ENCODE measurements around the gene TRIM6.
"Not testable (repeated sequence)": the region's sequence is repeated elsewhere in the genome, so short reads cannot be mapped to it uniquely, and the experiment has no call there.

TRIM6 gene

GRCh38 chr11:5602791-5603190 is 6.4 kb downstream of the TRIM6 start:
- DNase-seq = not testable (repeated sequence)

GRCh38 chr11:5603326-5603725 is 6.9 kb downstream of the TRIM6 start:
- DNase-seq = no peak

- DNase-seq = no peak
Measured at GRCh38 chr11:5604896-5605295, 8.5 kb downstream of the TRIM6 start.

GRCh38 chr11:5605849-5606248 is 9.4 kb downstream of the TRIM6 start:
- no peak for DNase-seq

DNA sequence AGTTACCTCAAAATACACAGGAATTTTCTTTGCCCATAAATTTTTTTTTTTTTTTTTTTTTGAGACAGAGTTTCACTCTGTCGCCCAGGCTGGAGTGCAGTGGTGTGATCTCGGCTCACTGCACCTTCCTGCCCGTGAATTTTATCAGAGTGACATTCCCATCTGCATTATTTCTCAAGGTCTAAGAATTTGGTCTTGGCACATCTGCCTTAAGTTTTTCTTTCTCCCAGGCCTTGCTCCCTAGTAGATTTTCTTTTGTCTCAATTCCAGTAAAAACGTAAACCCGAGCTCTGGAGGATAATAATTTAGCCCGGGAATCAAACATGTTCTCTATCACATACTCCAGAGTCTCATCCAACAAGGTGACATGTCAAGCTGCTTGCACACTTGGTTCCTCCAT is 12.4 kb downstream of the TRIM6 start:
- DNase-seq = no peak

DNA sequence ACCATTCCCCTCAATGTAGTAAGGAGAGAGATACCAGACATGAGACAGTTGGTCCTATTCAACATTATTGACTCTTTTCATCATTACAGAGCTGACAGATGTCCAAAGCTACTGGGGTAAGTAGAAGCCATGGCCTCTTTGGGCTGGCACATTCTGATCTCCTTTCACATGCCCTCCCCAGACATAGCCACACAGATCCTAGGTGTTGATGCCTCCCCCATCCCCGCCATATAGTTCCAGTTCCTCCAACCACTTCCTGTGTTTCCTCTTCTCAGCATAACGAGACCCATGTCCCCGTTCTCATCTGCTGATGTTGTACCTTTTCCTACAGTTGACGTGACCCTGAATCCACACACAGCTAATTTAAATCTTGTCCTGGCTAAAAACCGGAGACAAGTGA is 14.0 kb downstream of the TRIM6 start:
- no peak for DNase-seq

- no peak for DNase-seq
Measured at GRCh38 chr11:5611627-5612026, 15.2 kb downstream of the TRIM6 start.

DNA sequence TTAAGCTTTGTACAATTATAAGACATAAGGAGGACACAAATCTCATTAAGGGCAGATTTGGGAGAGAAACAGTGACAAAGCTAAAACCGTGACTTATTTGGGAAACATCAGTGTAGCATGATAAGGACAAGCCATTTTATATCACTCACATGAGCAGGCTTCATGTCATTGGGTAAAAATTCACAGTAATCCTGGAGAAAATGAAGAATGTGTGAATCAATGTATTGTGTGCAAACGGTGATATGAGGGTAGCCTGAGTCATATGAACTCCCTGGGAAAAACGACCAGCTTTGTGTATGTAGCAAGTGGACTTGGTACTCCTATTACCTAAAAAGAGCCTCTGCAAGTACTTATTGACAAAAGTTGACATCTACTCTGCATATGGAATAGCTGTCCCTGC is 22.4 kb downstream of the TRIM6 start:
- no peak for DNase-seq

GRCh38 chr11:5620651-5621521 is 24.4 kb downstream of the TRIM6 start:
- DNase-seq = no peak

- no peak for DNase-seq
Measured at GRCh38 chr11:5621580-5621979, 25.1 kb downstream of the TRIM6 start.

GRCh38 chr11:5622802-5623201 is 26.4 kb downstream of the TRIM6 start:
- no peak for DNase-seq

- peak; percentile 57 for DNase-seq
Measured at GRCh38 chr11:5624489-5625279, 28.2 kb downstream of the TRIM6 start, which contains the start of gene TRIM34. TRIM34 (plus strand) TSS chr11:5625001; CDS start chr11:5632332, 7,331 bp downstream.

DNA sequence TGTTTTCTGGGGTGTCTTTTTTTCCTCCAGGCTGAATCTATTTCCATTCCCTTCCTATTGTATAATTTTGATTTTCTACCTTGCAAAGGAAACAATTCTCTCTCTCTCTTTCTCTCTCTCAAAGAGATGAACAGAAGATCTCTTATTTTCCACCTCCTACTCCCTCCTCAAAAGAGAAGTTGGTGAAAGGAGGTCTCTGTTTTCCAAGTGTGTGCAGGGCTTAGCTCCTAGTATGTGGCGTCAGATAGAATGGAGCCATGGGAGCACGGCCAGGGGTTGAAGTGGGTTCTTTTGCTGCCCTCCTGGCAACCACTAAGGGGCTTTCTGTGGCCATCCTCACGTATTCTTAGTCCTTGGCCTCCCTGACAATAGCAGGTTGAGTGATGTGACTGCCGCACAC is 28.8 kb downstream of the TRIM6 start:
- no peak for DNase-seq

DNA sequence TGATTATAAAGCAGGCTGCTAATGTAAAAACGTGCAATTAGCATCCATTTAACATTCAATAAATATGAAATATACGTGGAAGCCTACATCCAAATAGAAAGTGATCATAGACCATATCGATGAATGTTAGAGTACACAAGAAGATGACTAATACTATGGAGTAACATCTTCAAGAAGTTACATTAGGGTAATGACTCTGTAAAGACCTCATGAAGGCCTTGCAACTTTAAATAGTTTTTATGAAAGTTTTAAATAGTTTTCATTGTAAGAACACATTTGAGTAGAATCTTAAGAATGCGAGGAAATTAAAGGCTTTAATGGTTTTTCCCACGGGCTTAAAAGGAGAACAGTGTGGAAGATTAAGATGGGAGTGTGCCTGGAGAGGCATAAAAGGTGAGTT is 29.8 kb downstream of the TRIM6 start:
- no peak for DNase-seq

DNA sequence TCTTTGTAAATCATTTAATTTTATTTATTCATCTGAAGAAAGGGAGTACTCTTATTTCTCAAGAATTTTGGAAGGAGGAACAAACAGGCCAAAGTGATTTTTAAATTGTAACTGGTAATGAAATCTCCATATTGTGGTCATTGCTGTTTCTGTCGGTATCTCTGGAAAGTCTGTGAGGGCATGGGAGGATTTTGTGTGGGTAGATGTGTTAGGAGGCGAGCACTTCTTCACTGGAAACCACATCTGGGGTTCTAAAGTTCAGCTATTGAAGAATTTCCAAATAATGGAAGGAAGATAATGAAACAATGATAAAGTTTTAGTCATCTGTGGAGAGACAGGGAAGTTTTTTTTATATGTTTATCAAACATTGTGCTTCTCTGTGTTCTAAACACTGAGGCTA is 35.0 kb downstream of the TRIM6 start:
- no peak for DNase-seq

- no peak for DNase-seq
Measured at GRCh38 chr11:5631969-5632635, 35.7 kb downstream of the TRIM6 start.

DNA sequence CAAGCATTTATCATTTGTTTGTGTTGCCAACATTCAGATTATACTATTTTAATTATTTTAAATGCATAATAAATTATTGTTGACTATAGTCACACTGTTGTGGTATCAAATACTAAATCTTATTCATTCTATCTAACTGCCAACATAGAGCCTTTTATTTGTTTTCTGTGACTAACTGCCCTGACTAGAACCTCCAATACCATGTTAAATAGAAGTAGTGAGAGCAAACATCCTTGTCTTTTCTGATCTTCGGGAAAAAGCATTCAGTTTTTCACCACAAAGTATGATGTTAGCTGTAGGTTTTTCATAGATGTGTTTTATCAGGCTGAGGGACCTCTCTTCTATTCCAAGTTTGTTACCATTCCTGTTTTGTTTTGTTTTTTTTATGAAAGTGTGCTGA is 43.5 kb downstream of the TRIM6 start:
- DNase-seq = no peak

DNA sequence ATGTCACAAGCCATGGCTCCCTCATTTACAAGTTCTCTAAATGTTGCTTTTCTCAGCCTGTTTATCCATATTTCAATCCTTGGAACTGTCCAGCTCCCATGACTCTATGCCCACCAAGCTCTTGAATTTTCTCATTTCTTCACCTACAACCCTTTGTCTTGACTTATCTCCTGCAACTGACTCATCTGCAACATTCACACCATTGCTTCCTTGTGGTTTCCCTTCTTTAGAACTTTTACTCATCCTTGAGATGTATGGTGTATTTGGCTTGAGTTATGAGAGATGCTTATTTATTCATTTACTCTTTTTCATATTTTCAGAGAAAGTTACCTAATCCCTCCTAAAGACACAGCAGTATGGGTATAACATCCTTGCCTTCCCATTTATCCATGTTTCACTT is 47.1 kb downstream of the TRIM6 start:
- no peak for DNase-seq

- no peak for DNase-seq
Measured at GRCh38 chr11:5646139-5646538, 49.7 kb downstream of the TRIM6 start.

DNA sequence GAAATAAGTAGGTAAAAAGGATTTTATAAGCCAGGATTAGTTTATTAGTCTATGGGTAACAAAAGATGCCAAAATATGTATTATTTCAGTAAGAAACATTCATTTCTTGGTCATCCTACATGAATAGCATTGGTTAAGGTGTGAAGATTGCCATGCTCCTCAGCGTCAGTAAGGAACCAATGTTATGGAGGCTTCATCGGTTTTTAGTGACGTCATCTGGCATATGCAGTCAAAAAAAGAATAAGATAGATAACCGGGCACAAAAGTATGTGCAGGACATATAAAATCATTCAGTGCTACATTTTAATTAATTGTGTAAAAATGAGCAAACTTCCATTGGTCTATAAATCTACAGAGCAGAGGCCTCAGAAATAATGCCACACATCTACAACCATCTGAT is 59.0 kb downstream of the TRIM6 start:
- no peak for DNase-seq

- not testable (repeated sequence) for DNase-seq
Measured at GRCh38 chr11:5656956-5657355, 60.5 kb downstream of the TRIM6 start.

DNA sequence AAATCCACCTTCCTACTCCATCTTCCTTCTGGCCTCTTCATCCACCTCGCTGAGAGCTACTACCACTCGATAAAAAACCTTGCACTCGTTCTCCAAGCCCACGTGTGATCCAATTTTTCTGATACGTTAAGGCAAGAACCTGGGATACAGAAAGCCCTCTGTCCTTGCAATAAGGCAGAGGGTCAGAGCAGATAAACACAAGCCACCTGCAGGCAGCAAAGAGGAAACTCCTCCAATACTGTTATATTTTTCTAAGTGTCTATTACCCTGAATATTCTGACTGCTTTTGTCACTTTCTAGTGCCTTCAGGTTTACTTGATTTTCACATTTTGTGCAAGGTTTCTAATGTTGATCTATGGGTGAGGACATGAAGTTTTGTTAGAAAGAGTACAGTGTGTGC is 61.9 kb downstream of the TRIM6 start:
- DNase-seq = no peak

All from right kidney (tissue), 1 donor.